Suprapubic skin (tissue), 4 donors: ENCODE data around the gene RPL18A. TPM values are rescaled to one million over a fixed set of nuclear protein-coding genes. Genes with fewer than 3 reads are reported as not detected.

Experiments used
- DNase-seq, 2 donors: peaks; one replicate each; pipeline ENCODE4 v3.0.0-alpha.2; 2019; ENCODE audit warnings: low spot score in 2 of 2
- H3K27ac ChIP-seq: fragments of 200-600 bp; sonication (generic); one replicate; pipeline ENCODE4 v1.5.1; 2019
- H3K27me3 ChIP-seq: fragments of 200-600 bp; sonication (generic); one replicate; pipeline ENCODE4 v1.5.1; 2019
- H3K36me3 ChIP-seq: fragments of 200-600 bp; sonication (generic); one replicate; pipeline ENCODE4 v1.5.1; 2019
- H3K4me1 ChIP-seq: fragments of 200-600 bp; sonication (generic); one replicate; pipeline ENCODE4 v1.5.1; 2019
- H3K4me3 ChIP-seq: fragments of 200-600 bp; sonication (generic); one replicate; pipeline ENCODE4 v1.5.1; 2019; ENCODE audit warnings: mild to moderate bottlenecking
- H3K9me3 ChIP-seq: fragments of 200-600 bp; sonication (generic); one replicate; pipeline ENCODE4 v1.5.1; 2019
- EP300 ChIP-seq: sonication (generic); formaldehyde crosslinking; IDR thresholded peaks from one replicate; pipeline ENCODE4 v1.6.1; 2017; ENCODE audit warnings: antibody characterized with exemption
- POLR2A ChIP-seq, 2 donors: fragments of 450-650 bp; IDR thresholded peaks; one replicate each; pipeline ENCODE4 v1.6.1; 2017; ENCODE audit warnings: antibody characterized with exemption in 2 of 2, mild to moderate bottlenecking in 2 of 2, moderate library complexity in 2 of 2
- POLR2AphosphoS5 ChIP-seq, 3 donors: sonication (generic); formaldehyde crosslinking; IDR thresholded peaks; one replicate each; pipeline ENCODE4 v1.6.1; 2017; ENCODE audit warnings: antibody characterized with exemption in 3 of 3
- WGBS: methylation state at CpG from one replicate; pipeline ENCODE4 v1.1.5; 2018; 5-methylcytosine and 5-hydroxymethylcytosine counted together
- total RNA-seq, 4 donors: library from RNA; depleted of rRNA; stranded (reverse); fragments of >200 nt; gene quantifications; one replicate each; pipeline ENCODE4 v1.1.0, GENCODE V29; 2016
- TF ChIP-seq, protein P1 (sequence below), 2 donors: fragments of 200-600 bp in 1 of 2; fragments of 450-650 bp in 1 of 2; sonication (generic) in 1 of 2; IDR thresholded peaks; one replicate each; pipeline ENCODE4 v1.5.1; 2016 to 2019; ENCODE audit warnings: antibody characterized with exemption in 2 of 2, mild to moderate bottlenecking in 1 of 2, moderate library complexity in 1 of 2

The RPL18A gene
- total RNA-seq, 4 donors from 2014 or later, result 1,229 to 2,185 (median 2,114) TPM

DNA sequence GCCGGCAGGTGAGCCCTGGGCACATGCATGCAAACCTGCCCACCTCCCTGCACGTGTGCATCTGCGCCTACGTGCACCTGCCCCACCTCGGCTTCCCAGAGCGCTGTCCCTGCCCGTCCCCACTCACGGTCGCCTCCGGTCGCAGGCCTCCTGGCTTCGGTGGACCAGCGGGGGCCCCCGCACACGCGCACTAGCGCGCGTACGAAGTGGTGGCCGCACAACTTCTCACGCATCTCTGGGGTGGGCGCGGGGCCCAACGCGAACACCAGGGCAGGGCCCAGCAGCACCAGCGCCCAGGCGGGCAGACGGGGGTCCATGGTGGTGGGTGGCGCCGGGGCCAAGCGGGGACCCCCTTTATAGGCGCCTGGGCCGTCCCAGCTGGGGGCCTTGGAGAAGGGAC lies 38.5 kb upstream of the RPL18A start, which contains the start of gene INSL3:
Gene INSL3 (minus strand): TSS at position 330 of the 400 bp plus-strand sequence. CDS start 13 bp downstream, at position 317.
- Histone ChIP-seq H3K27me3 (peaks cover 19% of the 10 kb centered on the region), H3K27ac (no peak within 1 kb of the TSS), H3K4me3 (no peak within 1 kb of the TSS), H3K36me3 (no peaks in the 10 kb centered on the region), H3K9me3 (no peaks in the 10 kb centered on the region), H3K4me1 (no peaks in the 10 kb centered on the region)
- WGBS, result 79% methylated on average over 7 of the region's 34 CpGs
- no peak for TF ChIP-seq POLR2A (IDR thresholded peaks at IDR 0.05)
- TF ChIP-seq POLR2AphosphoS5 (IDR thresholded peaks at IDR 0.05), result no peak
- TF ChIP-seq, protein P1, sequence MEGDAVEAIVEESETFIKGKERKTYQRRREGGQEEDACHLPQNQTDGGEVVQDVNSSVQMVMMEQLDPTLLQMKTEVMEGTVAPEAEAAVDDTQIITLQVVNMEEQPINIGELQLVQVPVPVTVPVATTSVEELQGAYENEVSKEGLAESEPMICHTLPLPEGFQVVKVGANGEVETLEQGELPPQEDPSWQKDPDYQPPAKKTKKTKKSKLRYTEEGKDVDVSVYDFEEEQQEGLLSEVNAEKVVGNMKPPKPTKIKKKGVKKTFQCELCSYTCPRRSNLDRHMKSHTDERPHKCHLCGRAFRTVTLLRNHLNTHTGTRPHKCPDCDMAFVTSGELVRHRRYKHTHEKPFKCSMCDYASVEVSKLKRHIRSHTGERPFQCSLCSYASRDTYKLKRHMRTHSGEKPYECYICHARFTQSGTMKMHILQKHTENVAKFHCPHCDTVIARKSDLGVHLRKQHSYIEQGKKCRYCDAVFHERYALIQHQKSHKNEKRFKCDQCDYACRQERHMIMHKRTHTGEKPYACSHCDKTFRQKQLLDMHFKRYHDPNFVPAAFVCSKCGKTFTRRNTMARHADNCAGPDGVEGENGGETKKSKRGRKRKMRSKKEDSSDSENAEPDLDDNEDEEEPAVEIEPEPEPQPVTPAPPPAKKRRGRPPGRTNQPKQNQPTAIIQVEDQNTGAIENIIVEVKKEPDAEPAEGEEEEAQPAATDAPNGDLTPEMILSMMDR (IDR thresholded peaks at IDR 0.05), result no peak
- no peak for TF ChIP-seq EP300
- no peak for DNase-seq

DNA sequence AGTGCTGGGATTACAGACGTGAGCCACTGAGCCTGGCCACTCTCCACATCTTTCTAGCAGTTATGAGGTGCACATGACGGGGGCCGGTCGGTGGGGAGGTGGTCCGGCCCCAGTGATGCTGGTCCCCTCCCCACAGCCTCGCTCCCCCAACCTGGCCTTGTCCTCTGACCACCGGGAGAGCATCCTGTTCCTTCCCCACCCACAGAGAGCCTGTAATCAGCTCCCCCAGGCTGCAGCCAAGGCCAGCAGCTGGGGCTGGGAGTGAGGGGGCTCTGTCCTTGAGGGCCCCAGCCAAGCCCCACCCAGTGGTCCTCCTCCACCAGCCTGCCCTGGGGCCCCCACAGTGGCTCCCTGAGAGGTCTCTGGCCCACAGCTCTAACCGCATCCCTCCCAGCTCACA lies 35.4 kb upstream of the RPL18A start:
- no peaks in the 10 kb centered on the region for H3K4me1 ChIP-seq
- H3K36me3 ChIP-seq, result no peaks in the 10 kb centered on the region
- WGBS, result 83% methylated on average over 5 of the region's 8 CpGs
- H3K4me3 ChIP-seq, result no peak overlapping the region
- peaks cover 27% of the 10 kb centered on the region for H3K27me3 ChIP-seq
- H3K27ac ChIP-seq, result no peak overlapping the region
- no peak for DNase-seq
- H3K9me3 ChIP-seq, result no peaks in the 10 kb centered on the region
- no peak for TF ChIP-seq EP300
- no peak for TF ChIP-seq POLR2AphosphoS5 (IDR thresholded peaks at IDR 0.05)
- no peak for TF ChIP-seq POLR2A (IDR thresholded peaks at IDR 0.05)
- TF ChIP-seq, protein P1 (IDR thresholded peaks at IDR 0.05), result no peak

DNA sequence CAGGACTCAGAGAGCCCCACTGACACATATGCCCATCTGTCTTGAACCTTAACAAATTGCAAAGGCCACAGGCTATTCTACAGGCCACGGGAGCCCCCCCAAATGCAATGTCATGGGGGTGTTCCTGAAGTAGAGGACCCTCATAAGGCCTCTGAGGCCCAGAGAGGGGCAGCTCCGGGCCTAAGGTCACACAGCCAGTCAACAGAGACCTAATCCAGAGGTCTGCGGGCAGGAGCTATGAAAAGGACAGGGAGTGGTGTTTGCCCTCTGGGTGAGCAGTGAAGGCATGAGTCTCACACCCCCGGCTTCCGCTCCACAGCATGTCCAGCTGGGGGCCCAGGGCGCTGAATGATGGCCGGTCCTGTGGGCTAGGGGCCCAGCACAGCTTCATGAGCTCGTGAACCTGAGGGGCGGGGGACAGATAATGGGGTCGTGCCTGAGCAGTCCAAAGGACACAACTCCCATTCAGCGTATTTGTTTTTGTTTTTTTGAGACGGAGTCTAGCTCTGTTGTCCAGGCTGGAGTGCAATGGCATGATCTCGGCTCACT lies 33.1 kb upstream of the RPL18A start:
- DNase-seq, result no peak

DNA sequence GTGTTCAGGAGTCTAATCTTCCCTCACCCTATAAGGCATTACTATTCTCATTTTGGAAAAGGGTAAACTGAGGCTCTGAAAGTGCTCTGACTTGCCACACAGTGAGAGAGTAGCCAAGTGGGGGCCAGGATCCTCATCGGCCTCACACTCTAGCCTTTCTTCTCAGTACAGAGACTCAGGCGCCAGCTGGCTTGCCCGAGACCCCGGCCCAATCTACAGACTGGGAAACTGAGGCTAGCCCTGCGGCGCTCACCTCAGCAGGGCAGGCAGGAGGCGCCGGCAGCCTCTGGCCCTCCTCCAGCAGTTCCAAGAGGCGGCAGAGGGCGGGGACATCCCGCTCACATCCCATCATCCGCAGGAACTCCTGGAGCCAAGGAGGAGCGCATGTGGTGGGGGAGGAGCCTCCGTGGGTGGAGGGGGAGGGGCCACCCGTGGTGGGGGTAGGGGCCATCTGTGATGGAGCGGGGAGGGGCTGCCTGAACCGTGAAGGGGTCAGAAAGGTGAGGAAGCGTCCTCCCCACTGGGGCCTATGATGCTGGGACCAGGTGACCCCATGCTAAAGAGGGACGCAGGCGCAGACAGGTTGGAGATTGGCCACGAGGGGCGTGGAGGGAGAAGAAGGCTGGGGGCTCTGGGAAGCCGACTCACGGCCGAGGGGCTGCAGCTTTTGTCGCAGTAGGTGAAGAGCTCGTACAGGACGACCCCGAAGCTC lies 29.7 kb upstream of the RPL18A start:
- WGBS, result 35% methylated on average over 26 of the region's 29 CpGs
- TF ChIP-seq POLR2AphosphoS5 (IDR thresholded peaks at IDR 0.05) (no peak), EP300 (no peak), POLR2A (IDR thresholded peaks at IDR 0.05) (no peak)
- TF ChIP-seq, protein P1 (IDR thresholded peaks at IDR 0.05), result no peak
- DNase-seq, result peak in 1 of 2 donors; percentile 60
- Histone ChIP-seq H3K27ac (no peak overlapping the region), H3K4me1 (peaks cover 10% of the 10 kb centered on the region), H3K27me3 (peaks cover 37% of the 10 kb centered on the region), H3K36me3 (no peaks in the 10 kb centered on the region), H3K9me3 (no peaks in the 10 kb centered on the region), H3K4me3 (peak overlapping the region; percentile 34)

More for the DNA sequence above, 33.1 kb upstream of the RPL18A start:
- Histone ChIP-seq H3K4me1 (peaks cover 10% of the 10 kb centered on the region), H3K4me3 (no peak overlapping the region), H3K27me3 (peaks cover 48% of the 10 kb centered on the region), H3K27ac (no peak overlapping the region), H3K36me3 (no peaks in the 10 kb centered on the region), H3K9me3 (no peaks in the 10 kb centered on the region)
- 86% methylated on average over 11 of the region's 13 CpGs for WGBS
- TF ChIP-seq, protein P1 (IDR thresholded peaks at IDR 0.05), result no peak
- TF ChIP-seq POLR2A (IDR thresholded peaks at IDR 0.05) (no peak), EP300 (no peak), POLR2AphosphoS5 (IDR thresholded peaks at IDR 0.05) (no peak)
